HG03354 (cell line): ENCODE data around the gene FOXA3.

Experiments used
- ATAC-seq: cut with Tn5 transposase; IDR thresholded peaks from one replicate; pipeline ENCODE4 v1.9.1; 2021; ENCODE audit warnings: mild to moderate bottlenecking; ENCODE audit not compliant: unreplicated experiment, poor library complexity, severe bottlenecking

The FOXA3 gene

DNA sequence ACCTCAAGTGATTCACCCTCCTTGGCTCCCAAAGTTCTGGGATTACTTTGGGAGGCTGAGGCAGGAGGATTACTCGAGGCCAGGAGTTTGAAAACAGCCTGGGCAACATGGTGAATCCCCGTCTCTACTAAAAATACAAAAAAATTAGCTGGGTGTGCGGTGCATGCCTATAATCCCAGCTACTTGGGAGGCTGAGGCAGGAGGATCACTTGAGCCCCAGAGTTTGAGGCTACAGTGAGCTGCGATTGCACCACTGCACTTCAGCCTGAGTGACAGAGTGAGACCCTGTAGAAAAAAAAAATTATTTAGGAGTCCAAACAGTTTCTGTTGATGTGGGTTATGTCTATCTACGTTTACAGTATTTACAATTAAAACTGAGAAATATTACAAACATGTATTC lies 6.7 kb downstream of the FOXA3 start:
- no peak for ATAC-seq

DNA sequence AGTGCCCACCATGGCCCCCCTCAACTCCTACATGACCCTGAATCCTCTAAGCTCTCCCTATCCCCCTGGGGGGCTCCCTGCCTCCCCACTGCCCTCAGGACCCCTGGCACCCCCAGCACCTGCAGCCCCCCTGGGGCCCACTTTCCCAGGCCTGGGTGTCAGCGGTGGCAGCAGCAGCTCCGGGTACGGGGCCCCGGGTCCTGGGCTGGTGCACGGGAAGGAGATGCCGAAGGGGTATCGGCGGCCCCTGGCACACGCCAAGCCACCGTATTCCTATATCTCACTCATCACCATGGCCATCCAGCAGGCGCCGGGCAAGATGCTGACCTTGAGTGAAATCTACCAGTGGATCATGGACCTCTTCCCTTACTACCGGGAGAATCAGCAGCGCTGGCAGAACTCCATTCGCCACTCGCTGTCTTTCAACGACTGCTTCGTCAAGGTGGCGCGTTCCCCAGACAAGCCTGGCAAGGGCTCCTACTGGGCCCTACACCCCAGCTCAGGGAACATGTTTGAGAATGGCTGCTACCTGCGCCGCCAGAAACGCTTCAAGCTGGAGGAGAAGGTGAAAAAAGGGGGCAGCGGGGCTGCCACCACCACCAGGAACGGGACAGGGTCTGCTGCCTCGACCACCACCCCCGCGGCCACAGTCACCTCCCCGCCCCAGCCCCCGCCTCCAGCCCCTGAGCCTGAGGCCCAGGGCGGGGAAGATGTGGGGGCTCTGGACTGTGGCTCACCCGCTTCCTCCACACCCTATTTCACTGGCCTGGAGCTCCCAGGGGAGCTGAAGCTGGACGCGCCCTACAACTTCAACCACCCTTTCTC lies 8.2 kb downstream of the FOXA3 start:
- ATAC-seq: no peak

DNA sequence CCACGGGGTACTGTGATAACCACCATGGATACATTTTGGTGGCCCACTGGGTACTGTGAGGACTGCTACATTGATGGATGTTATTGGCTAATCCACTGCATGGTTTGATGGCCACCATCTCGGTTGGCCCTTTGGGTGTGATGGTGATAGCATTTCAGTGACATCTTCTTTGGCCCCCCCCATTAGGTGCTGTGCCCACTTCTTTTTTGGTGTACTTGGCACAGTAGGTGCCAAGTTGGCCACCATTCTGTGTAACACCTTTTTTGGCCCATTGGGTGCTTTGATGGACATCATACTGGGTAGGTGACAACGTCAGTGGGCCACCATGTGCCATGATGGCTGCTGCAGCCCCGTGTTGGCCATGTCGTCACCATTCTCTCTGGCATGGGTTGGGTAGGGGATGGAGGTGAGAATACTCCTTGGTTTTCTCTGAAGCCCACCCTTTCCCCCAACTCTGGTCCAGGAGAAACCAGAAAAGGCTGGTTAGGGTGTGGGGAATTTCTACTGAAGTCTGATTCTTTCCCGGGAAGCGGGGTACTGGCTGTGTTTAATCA lies 9.2 kb downstream of the FOXA3 start:
- ATAC-seq: no peak

DNA sequence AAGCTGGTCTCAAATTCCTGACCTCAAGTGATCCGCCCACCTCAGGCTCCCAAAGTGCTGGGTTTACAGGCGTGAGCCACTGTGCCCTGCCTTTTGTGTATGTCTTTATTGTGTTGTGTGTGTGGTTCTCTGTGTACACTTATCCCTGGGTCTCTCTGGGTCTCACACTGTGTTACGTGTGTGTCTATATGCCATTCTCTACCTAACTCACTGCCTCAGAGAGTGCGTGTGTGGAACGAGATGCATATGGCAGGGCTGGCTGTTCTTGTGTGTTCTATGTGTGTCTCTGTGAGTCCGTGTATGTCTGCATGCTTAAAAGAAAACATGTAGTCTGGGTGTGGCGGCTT lies 10.5 kb downstream of the FOXA3 start:
- no peak for ATAC-seq

DNA sequence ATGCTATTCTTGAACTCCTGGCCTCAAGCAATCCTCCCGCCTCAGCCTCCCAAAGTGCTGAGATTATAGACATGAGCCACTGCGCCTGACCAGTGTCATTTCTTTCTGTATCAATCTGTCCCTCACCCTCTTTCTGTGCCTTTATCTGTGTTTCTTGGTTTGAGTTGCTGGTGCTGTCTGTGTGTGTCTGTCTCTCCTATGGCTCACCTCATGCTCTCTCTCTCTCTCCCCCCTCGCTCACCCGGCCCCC lies 12.0 kb downstream of the FOXA3 start:
- ATAC-seq: no peak

DNA sequence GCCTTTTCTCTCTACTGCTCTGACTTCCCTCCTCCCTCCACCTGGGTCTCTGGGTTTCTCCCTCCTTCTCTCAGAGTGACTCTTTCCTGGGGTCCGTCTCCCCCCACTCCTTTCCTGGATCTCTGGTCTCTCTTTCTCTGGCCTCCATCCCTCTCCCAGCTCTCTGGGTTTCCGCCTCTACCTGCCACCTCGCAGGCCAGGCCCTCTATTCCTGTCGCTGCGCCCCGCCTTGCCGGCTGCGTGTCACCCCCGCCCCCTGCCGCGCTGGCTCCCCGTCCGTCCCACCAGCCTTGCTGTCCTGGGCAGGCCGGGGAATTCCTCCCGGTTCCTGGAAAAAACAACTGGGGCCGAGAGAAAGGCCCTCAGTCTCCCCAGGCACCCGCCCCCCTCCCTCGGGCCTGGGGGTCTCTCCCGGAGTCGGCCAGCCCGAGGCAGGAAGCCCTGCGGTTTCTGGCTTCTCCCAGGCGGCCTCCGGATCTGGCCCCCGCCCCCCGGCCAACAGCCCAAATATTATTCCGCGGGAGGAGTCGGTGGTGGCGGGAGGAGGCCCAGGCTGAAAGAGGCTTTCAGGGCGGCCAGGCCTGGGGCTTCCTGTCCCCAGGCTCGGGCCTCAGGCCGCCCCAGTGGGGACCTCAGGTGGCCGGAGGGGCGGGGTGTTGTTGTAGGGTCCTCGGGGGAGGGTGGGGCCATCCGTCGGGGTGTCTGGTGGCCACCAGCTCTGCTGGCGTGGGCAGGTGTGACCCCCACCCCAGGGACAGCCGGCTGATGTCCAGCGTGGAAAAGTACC lies 12.5 kb downstream of the FOXA3 start:
- no peak for ATAC-seq

DNA sequence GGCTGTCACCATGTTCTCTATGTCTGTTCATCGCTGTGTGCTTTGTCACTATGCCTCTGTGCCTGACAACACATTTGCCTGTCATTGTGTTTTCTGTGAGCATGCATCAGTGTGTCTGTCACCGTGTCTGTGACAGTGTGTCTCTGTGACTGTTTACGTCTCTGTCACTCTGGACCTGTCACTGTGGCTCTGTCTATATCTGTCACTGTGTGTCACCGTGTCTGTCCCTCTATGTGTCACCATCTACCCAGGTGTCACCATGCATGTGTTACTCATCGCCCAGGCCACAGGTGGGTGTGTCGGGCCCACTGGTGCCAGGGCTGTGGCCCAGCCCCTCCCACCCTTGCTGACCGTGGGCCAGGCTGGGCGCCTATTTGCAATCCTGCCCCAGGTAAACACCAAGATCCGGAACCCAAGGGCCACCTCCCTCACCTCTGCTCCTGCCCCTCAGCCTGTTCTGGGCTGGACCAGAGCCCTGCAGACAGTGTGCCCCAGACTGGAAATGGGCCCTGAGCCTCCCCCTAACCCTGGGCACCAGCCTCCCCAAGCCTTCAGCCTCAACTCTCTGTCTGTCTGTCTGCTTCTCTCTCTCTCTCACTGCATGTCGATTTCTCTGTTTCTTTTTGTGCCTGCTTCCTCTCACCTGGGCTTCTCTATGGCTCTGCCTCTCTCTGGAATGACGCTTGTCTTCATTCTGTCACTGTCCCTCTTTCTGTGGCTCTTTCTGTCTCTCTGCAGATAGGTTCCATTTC lies 14.1 kb downstream of the FOXA3 start:
- no peak for ATAC-seq

DNA sequence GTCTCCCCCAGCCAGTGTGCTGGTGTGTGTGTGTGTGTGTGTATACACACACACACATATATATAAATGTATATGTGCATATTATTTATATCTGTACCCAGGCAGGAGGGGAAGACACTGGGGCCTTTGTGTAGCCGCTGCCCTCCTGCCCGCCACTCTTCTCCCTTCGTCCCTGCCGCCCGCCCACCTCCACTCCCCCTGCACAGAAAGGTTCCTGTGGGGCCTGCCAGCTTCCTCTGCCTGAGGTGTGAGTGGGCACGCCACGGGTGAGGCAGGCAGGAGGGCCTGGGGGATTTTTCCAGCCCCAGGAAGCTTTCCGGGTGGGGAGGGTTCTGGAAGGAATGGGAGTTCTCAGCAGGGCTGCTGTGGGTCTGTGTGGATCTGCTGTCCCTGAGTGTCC lies 14.9 kb downstream of the FOXA3 start:
- ATAC-seq: no peak

DNA sequence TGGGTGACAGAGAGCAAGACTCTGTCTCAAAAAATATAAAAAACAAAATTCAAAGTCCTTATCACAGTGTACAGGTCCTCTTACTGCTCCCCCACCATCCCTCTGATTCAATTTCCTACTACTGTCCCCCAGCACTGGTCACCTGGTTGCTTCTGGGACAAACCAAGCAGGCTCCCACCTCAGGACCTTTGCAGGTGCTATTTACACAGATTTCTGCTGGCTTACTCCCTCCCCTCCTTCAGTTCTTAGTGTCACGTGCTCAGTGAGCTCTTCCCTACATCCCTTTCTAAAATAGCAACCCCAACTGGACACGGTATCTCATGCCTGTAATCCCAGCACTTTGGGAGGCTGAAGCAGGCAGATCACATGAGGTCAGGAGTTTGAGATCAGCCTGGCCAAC lies 15.8 kb downstream of the FOXA3 start:
- ATAC-seq: no peak

DNA sequence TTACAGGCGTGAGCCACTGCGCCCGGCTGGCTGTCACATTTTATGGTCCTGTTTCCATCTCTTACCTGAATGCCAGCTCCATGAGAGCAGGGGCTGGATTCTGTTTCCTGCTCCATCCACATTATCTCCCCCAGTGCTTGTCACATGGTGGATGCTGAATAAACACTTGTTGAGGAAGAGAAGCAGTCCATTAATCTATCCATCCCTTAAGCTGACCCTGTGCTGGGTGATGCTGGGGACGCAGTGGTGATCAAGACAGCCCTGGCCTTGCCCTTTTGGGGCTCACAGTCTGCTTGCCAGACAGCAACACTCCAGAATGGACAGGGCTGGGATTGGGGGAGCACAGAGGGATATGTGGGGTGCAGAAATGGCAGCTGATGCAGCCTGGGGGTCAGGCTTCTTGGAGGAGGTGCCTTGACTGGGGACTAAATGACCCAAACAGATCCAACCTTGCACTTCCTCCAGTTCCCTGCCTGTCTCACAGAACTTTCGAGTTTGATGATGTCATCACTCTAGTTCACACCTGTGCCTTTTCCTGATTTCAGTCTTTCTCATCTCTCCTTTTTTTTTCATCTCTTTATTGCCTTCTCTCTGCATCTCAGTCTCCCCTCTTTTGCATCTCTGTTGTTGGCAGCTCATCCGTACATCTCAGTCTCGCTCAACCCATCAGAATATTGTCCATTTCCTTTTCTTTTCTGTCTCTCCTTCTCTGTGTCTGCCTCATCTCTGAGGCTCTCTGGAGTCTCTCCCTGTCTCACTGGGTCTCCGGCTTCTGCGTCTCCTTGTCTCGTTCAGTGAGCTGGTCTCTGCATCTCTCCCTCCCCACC lies 17.2 kb downstream of the FOXA3 start:
- no peak for ATAC-seq

DNA sequence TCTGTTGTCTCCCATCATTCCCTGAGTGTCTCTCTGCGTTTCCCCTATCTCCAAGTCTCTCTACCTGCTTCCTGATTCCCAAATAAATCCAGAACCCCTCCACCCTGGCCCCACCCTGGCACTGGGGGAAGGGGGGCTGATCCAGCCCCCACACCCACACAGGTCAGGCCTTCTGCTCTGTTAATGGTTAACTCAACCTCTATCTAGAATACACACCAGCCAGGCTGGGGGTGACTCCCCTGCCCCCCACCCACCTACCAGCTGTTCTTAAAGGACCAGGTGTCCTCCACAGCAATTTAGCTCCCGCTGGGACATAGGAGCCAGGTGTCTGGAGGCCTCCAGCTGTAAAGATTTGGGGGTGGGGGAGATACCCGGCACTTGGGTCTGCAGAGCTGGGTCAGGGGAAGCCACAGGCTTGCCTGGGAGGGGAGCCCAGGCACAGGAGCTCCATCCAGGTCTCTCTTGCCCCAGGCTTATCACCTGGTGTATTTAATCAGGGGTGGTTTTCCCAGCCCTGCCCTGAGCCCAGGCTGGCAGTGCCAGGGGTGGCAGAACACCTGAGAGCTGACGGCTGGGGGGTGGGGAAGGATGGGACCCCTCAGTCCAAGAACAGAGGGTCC lies 17.9 kb downstream of the FOXA3 start:
- no peak for ATAC-seq

DNA sequence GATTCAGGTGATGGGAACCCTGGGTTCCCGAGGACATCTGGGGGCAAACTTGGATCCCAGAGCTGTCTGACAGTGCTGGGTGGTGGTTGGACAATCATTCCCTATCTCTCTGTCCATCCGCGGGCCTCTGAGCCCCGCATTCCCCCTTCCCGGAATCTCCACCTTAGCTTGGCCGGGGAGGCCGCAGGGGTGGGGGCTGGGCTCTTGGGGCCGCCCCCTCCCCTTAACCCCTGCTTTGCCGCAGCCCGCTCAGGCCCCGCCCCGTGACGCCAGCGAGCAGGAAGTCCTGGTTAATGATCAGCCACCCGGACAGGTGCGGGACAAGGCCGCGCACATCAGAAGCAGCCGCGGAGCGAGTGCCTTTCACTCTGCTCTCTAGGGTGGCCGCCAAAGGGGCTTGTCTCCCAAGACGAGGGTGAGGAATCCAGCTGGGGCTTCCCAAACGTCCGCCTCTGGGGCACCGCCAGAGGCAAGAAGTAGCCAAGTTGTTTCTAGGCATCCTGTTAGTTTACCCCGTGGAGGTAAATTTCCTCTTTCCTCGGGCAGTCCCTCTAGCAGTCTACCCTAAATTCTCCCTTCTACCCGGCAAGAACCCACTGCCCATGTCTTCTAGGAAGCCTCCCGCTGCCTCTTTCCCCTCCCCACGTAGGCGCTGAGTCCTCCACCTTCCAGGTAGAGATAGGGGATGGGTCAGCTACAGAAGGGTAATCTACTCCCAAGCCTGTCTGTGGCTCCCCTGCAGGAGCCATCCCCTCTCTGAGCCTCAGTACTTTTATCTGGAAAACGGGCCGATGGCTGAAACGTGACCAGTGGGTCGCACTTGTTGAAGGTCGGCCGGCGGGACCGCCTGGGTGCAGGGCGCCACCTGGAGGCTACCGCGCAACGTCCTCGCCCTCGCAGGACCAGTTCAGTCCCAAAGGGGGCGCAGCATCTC lies 18.8 kb downstream of the FOXA3 start:
- peak; percentile 35 for ATAC-seq

DNA sequence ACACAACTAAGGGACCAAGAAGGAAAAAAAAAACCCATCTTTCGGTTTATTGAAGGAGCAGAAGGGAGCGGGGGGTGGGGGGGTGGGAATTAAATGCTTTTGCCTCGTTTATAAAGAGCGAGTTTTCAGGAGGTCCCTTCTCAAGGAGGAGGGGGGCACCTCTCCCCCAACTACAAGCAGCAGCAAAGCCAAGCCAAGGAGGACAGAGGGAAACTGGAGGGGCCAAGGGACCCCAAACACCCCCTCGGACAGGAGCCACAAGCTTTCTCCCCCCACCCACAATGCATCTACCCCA lies 19.4 kb downstream of the FOXA3 start:
- no peak for ATAC-seq

DNA sequence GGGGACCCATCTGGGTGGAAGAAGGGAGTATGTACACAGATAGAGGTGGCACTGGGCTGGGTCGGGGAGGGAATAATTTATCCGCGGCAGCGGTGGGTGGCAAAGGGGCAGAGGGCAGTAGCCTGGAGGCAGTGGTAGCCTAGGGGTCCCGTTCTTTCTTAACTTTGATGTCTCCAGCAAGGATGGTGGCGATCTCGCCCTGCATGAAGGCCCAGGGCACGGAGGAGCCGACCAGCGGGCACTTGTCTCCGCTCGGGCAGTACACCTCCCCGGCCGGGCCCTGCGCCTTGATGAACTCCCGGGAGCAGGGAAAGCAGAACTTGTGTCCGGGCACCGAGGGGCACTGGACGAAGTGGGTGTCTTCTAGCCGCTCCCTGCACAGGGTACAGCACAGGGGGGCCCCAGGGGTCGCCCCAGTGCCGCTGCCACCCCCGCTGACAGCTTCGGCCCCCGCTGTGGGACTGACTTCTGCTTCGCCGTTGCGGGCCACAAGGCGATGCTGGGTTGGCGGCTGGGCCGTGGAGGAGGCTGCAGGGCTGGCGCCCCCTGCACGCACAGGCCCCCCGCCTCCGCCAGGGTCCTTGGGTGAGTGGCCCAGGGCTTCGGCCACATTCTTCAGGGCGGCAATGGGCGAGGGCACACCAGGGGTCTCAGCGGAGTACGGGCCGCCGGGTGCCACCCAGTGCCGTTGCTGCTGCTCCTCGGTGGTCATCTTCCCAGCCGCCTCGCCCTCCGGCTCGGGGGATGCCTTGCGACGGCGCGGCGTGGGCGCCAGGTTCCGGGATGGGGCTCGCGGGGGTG lies 20.0 kb downstream of the FOXA3 start:
- no peak for ATAC-seq

DNA sequence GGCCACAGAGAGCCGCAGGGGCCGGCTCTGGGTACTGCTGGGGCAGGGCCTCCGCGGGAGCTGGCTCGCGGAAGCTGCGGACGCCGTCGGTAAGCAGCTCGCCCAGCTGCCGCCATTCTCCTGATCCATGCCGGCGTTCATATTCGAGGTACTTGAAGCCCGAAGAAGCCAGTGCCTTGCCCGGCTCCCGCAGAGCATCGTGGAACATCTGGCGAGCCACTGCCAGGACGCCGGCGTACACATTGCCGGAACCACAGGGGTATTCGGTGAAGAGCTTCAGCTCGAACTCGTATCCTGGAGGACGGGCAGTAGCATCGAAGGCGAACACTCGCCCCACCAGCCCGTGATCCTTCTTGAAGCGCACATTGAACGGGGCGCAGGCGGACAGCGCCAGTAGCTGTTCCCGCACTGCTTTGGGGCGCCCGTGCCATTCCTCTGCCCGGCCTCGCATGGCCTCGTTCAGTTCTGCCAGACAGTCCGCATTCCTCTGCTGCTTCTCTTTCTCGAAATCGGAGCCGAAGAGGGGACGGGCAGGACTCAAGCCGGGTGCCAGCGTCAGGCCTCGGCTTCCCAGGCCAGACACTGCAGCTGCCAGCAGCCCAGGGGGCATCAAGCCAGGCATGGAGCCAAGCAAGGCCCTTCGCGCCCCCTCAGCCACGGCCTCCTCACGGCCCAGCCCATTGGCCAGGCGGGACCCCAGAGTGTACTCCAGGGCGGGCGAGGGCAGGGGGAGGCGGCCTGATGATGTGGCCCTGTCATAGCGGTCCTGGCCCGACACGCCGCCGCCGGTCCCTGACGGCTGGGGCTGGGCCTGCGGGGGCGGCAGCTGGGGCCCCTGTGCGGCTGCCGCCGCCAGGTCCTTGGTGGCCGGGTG lies 20.8 kb downstream of the FOXA3 start:
- ATAC-seq: peak; percentile 1

DNA sequence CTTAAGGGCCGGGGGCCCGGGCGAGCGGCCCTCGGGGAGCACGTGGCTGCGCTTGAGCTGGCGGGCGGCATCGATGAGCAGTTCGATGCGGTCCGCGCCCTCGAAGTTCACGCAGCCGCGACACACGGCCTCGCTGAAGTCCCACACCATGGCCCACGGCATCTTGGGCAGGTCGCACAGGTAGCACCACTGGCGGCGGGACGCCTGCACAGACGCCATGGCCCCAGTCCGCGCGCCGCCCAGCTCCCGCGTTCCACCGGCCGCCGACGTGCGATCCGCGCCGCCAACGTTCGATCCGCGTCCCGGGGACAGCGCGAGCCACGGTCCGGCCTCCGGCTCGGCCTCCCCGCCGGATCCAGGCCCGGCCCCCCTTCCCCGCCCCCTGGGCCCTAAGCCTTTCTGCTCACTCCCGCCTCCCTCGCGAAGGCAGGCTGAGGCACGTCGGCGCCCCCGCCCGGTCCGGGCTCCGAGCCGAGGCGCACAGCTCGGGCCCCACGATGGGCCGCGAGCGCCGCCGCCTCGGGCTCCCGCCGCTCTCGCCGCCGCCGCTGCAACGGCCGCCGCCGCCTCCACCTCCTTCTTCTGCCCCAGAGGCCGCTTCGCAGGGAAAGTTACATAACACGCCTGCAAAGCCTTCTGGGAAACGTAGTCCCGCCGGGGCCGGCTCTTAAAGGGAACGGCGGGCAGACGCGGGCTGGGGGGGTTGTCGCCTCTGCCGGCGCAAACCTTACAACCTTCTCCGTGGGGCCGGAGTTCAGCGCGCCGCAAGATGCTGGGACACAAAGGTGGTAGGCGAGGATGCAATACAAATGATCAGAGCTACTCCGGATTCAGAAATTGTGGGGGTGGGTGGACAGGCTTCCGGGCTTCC lies 21.7 kb downstream of the FOXA3 start, which contains the start of gene IRF2BP1:
TSS of gene IRF2BP1 (minus strand) at position 586 of the 871 bp plus-strand sequence. CDS start at position 219, 367 bp downstream.
- peak; percentile 54 for ATAC-seq
